Measurements from ENCODE around the gene ZNF462. TPM values are rescaled to one million over a fixed set of nuclear protein-coding genes. Genes with fewer than 3 reads are reported as not detected.

Gene ZNF462
- total RNA-seq, 2 donors from 2014 or later: 41.4 to 54.4 TPM

DNA sequence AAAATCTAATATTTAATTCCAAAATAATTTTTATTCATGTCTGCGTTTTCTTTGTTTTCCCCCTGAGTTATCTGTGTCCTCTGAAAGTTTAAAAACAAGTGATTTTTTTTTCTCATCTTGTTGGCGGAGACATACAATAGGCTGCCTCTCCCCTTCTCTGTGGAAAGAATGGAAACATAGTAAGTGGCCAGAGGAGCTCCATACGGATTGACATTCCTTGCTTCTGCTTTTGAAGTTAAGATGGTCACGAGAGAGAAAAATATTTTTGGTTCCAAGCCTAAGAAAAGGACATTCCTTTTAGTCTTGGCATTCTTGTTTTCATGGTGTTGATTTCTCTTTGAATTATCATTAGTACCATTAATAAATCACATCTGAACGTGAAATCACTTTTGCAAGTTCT is 28.3 kb downstream of the ZNF462 start:
- Histone ChIP-seq H3K9me3 (no peaks in the 10 kb centered on the region), H3K4me3 (no peak overlapping the region), H3K36me3 (no peaks in the 10 kb centered on the region), H3K27ac (no peak overlapping the region), H3K4me1 (replicated peaks) (no peaks in the 10 kb centered on the region), H3K27me3 (replicated peaks; ENCODE audit: insufficient read depth) (no peaks in the 10 kb centered on the region)
- intact Hi-C loops (cut with DNase I): no loop called here
- 73% methylated on average over 5 of the region's 5 CpGs for WGBS
- DNase-seq (ENCODE audit: low spot score): no peak
- TF ChIP-seq POLR2A (IDR thresholded peaks at IDR 0.05) (no peak), POLR2AphosphoS5 (IDR thresholded peaks at IDR 0.05) (no peak)
- TF ChIP-seq, protein P1, sequence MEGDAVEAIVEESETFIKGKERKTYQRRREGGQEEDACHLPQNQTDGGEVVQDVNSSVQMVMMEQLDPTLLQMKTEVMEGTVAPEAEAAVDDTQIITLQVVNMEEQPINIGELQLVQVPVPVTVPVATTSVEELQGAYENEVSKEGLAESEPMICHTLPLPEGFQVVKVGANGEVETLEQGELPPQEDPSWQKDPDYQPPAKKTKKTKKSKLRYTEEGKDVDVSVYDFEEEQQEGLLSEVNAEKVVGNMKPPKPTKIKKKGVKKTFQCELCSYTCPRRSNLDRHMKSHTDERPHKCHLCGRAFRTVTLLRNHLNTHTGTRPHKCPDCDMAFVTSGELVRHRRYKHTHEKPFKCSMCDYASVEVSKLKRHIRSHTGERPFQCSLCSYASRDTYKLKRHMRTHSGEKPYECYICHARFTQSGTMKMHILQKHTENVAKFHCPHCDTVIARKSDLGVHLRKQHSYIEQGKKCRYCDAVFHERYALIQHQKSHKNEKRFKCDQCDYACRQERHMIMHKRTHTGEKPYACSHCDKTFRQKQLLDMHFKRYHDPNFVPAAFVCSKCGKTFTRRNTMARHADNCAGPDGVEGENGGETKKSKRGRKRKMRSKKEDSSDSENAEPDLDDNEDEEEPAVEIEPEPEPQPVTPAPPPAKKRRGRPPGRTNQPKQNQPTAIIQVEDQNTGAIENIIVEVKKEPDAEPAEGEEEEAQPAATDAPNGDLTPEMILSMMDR (IDR thresholded peaks at IDR 0.05): no peak

DNA sequence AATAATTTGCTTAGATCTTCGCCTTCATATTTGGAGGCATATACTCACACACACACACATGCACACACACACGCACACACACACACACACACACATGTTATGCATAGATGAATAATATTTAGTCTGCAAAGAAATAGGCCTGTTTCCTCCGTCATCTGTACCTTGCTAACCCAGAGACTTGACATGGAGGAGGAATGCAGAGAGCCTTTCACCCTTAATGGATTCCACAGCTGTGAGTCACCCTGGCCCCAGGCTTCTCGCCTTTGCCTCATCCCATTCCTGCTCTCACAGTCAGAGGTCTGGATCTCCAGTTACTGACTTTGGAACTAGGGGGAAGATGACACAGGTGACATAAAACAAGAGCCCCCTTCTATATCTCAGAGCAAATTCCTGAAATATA is 29.7 kb downstream of the ZNF462 start:
- intact Hi-C loops (cut with DNase I): no loop called here
- no peak overlapping the region for H3K4me3 ChIP-seq
- H3K4me1 ChIP-seq (replicated peaks): no peaks in the 10 kb centered on the region
- H3K27ac ChIP-seq: no peak overlapping the region
- WGBS: 85% methylated on average over 4 of the region's 4 CpGs
- TF ChIP-seq POLR2AphosphoS5 (IDR thresholded peaks at IDR 0.05): no peak
- TF ChIP-seq, protein P1 (IDR thresholded peaks at IDR 0.05): no peak
- TF ChIP-seq POLR2A (IDR thresholded peaks at IDR 0.05): no peak
- H3K9me3 ChIP-seq: no peaks in the 10 kb centered on the region
- no peak for DNase-seq (ENCODE audit: low spot score)
- no peaks in the 10 kb centered on the region for H3K36me3 ChIP-seq
- no peaks in the 10 kb centered on the region for H3K27me3 ChIP-seq (replicated peaks; ENCODE audit: insufficient read depth)

DNA sequence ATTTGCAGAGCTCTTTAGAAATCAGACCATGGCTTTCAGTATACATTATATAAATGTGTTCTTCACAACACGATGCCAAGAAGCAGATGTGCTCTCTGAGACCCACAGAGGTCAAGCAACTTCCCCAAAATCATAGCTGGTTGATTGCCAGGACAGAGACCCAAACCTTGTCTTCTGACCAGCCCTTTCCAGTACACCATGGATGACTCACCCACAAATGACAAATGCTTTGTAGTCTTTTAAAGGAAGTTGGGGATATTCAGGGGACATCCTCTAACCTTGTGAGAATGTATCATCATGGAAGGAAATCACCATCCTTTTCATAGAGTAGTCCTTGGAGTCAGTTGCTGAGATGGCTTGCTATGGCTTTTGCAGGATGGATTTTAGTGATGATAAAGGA is 30.1 kb downstream of the ZNF462 start:
- no peak overlapping the region for H3K4me3 ChIP-seq
- TF ChIP-seq POLR2AphosphoS5 (IDR thresholded peaks at IDR 0.05): no peak
- TF ChIP-seq POLR2A (IDR thresholded peaks at IDR 0.05): no peak
- TF ChIP-seq, protein P1 (IDR thresholded peaks at IDR 0.05): no peak
- WGBS: 50% methylated on average over 1 of the region's 1 CpG
- no peaks in the 10 kb centered on the region for H3K4me1 ChIP-seq (replicated peaks)
- no peak overlapping the region for H3K27ac ChIP-seq
- no peak for DNase-seq (ENCODE audit: low spot score)
- intact Hi-C loops (cut with DNase I): no loop called here
- no peaks in the 10 kb centered on the region for H3K36me3 ChIP-seq
- no peaks in the 10 kb centered on the region for H3K9me3 ChIP-seq
- H3K27me3 ChIP-seq (replicated peaks; ENCODE audit: insufficient read depth): no peaks in the 10 kb centered on the region

DNA sequence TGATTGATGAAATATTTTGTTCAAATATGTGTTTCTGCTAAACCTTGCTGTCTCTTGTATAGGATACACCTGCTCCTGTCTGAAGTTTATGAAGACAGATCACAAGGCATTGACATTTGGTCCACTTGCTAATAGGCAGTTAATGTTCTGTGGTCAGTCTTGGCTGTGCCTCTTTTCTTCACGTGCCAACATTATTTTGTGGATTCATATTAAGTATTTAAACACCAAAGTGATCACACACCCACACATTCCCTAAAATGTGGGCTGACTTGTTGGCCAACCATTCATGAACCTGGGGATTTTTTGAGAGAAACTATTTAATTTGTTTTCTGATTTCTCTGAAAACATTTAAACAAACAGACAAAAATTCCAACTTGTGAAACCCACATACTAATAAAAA is 33.7 kb downstream of the ZNF462 start:
- Histone ChIP-seq H3K4me3 (no peak overlapping the region), H3K36me3 (no peaks in the 10 kb centered on the region), H3K9me3 (no peaks in the 10 kb centered on the region), H3K27me3 (replicated peaks; ENCODE audit: insufficient read depth) (no peaks in the 10 kb centered on the region), H3K4me1 (replicated peaks) (no peaks in the 10 kb centered on the region), H3K27ac (no peak overlapping the region)
- DNase-seq (ENCODE audit: low spot score): no peak
- 19% methylated on average over 1 of the region's 1 CpG for WGBS
- intact Hi-C loops (cut with DNase I): no loop called here
- TF ChIP-seq POLR2A (IDR thresholded peaks at IDR 0.05) (no peak), POLR2AphosphoS5 (IDR thresholded peaks at IDR 0.05) (no peak)
- TF ChIP-seq, protein P1 (IDR thresholded peaks at IDR 0.05): no peak

DNA sequence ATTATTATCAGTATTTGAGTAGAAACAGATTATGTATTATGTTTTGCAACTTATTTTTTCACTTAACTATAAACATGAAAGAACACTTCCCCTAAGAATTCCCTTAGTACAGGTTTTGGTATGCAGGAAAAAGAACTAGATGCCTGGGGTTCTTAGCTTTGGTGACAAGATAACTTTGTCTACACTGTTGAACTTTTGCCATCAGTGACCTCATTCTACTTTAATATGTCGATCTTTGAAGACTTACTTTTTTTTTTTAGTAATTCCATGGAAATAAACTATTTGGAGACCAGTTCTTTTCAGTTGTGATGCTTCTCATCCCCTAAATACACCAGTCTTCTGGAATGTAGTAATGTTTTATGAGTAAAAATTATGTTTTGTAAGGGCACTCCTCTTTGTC is 34.3 kb downstream of the ZNF462 start:
- Histone ChIP-seq H3K36me3 (no peaks in the 10 kb centered on the region), H3K4me1 (replicated peaks) (no peaks in the 10 kb centered on the region), H3K27ac (no peak overlapping the region), H3K4me3 (no peak overlapping the region), H3K9me3 (no peaks in the 10 kb centered on the region), H3K27me3 (replicated peaks; ENCODE audit: insufficient read depth) (no peaks in the 10 kb centered on the region)
- TF ChIP-seq POLR2AphosphoS5 (IDR thresholded peaks at IDR 0.05): no peak
- TF ChIP-seq, protein P1 (IDR thresholded peaks at IDR 0.05): no peak
- TF ChIP-seq POLR2A (IDR thresholded peaks at IDR 0.05): no peak
- WGBS: 14% methylated on average over 1 of the region's 1 CpG
- intact Hi-C loops (cut with DNase I): no loop called here
- DNase-seq (ENCODE audit: low spot score): no peak
